ENCODE results near the gene POC1B. TPM values are rescaled to one million over a fixed set of nuclear protein-coding genes. Genes with fewer than 3 reads are reported as not detected.

POC1B gene
- total RNA-seq, 1 donor from 2014 or later, result 10.2 TPM

- H3K9me3 Mint-ChIP-seq (ENCODE audit: unreplicated experiment), result no peaks in the 10 kb centered on the region
- H3K27me3 Mint-ChIP-seq (ENCODE audit: unreplicated experiment), result no peaks in the 10 kb centered on the region
- TF ChIP-seq, protein P1, sequence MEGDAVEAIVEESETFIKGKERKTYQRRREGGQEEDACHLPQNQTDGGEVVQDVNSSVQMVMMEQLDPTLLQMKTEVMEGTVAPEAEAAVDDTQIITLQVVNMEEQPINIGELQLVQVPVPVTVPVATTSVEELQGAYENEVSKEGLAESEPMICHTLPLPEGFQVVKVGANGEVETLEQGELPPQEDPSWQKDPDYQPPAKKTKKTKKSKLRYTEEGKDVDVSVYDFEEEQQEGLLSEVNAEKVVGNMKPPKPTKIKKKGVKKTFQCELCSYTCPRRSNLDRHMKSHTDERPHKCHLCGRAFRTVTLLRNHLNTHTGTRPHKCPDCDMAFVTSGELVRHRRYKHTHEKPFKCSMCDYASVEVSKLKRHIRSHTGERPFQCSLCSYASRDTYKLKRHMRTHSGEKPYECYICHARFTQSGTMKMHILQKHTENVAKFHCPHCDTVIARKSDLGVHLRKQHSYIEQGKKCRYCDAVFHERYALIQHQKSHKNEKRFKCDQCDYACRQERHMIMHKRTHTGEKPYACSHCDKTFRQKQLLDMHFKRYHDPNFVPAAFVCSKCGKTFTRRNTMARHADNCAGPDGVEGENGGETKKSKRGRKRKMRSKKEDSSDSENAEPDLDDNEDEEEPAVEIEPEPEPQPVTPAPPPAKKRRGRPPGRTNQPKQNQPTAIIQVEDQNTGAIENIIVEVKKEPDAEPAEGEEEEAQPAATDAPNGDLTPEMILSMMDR (IDR thresholded peaks at IDR 0.05), result no peak
- H3K4me3 Mint-ChIP-seq (ENCODE audit: unreplicated experiment), result no peak overlapping the region
- DNase-seq (ENCODE audit: extremely low spot score, unreplicated experiment), result no peak
- H3K36me3 Mint-ChIP-seq (ENCODE audit: unreplicated experiment), result no peaks in the 10 kb centered on the region
- no peaks in the 10 kb centered on the region for H3K4me1 Mint-ChIP-seq (ENCODE audit: unreplicated experiment)
- no peak overlapping the region for H3K27ac Mint-ChIP-seq (ENCODE audit: unreplicated experiment)
These were observed 101.0 kb downstream of the POC1B start for GRCh38 chr12:89424846-89425245.

DNA sequence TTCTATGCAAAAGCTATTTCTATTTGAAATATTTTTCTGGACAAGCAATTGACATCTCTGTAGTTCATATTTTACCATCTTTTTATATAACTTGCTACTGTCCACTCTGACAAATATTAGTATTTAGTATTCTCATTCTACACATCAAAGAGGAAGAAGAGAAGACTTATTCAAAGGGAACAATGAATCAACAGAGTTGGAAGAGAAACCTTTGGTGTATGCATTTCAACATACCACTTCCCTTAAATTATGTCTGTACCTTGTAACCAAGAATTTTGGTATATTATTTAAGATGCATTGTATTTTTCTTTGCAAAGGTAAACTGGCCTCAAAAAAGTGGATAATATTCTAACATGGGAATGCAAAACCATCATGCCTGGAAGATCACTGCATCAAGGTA, 101.5 kb downstream of the POC1B start:
- H3K27me3 Mint-ChIP-seq (ENCODE audit: unreplicated experiment), result no peaks in the 10 kb centered on the region
- no peaks in the 10 kb centered on the region for H3K4me1 Mint-ChIP-seq (ENCODE audit: unreplicated experiment)
- no peak overlapping the region for H3K27ac Mint-ChIP-seq (ENCODE audit: unreplicated experiment)
- no peak for DNase-seq (ENCODE audit: extremely low spot score, unreplicated experiment)
- TF ChIP-seq, protein P1 (IDR thresholded peaks at IDR 0.05), result no peak
- no peak overlapping the region for H3K4me3 Mint-ChIP-seq (ENCODE audit: unreplicated experiment)
- H3K9me3 Mint-ChIP-seq (ENCODE audit: unreplicated experiment), result no peaks in the 10 kb centered on the region
- H3K36me3 Mint-ChIP-seq (ENCODE audit: unreplicated experiment), result no peaks in the 10 kb centered on the region

GRCh38 chr12:89421092-89421835, 104.6 kb downstream of the POC1B start:
- Mint-ChIP-seq H3K36me3 (ENCODE audit: unreplicated experiment) (no peaks in the 10 kb centered on the region), H3K4me1 (ENCODE audit: unreplicated experiment) (no peaks in the 10 kb centered on the region), H3K27ac (ENCODE audit: unreplicated experiment) (no peak overlapping the region), H3K9me3 (ENCODE audit: unreplicated experiment) (no peaks in the 10 kb centered on the region), H3K27me3 (ENCODE audit: unreplicated experiment) (no peaks in the 10 kb centered on the region), H3K4me3 (ENCODE audit: unreplicated experiment) (no peak overlapping the region)
- TF ChIP-seq, protein P1 (IDR thresholded peaks at IDR 0.05), result peak; percentile 20
- no peak for DNase-seq (ENCODE audit: extremely low spot score, unreplicated experiment)

- Mint-ChIP-seq H3K4me1 (ENCODE audit: unreplicated experiment) (no peaks in the 10 kb centered on the region), H3K9me3 (ENCODE audit: unreplicated experiment) (no peaks in the 10 kb centered on the region)
These were observed 107.5 kb downstream of the POC1B start for GRCh38 chr12:89418228-89418910.

More at GRCh38 chr12:89418228-89418910, 107.5 kb downstream of the POC1B start:
- H3K27ac Mint-ChIP-seq (ENCODE audit: unreplicated experiment), result no peak overlapping the region
- no peaks in the 10 kb centered on the region for H3K36me3 Mint-ChIP-seq (ENCODE audit: unreplicated experiment)
- TF ChIP-seq, protein P1 (IDR thresholded peaks at IDR 0.05), result no peak
- DNase-seq (ENCODE audit: extremely low spot score, unreplicated experiment), result no peak
- H3K4me3 Mint-ChIP-seq (ENCODE audit: unreplicated experiment), result no peak overlapping the region
- no peaks in the 10 kb centered on the region for H3K27me3 Mint-ChIP-seq (ENCODE audit: unreplicated experiment)

All from osteocyte (in vitro differentiated cells).